Measurements from ENCODE around the gene KRTAP21-2. TPM values are rescaled to one million over a fixed set of nuclear protein-coding genes. Genes with fewer than 3 reads are reported as not detected.

KRTAP21-2 gene
- total RNA-seq, 2 donors from 2014 or later = not detected

GRCh38 chr21:30707409-30707808, 39.6 kb downstream of the KRTAP21-2 start:
- Mint-ChIP-seq H3K27ac (no peak overlapping the region), H3K36me3 (peaks cover 4 to 13% of the 10 kb centered on the region in 2 donors), H3K9me3 (peaks cover 5 to 14% of the 10 kb centered on the region in 2 donors)
- ATAC-seq (no peak), DNase-seq (ENCODE audit: low spot score in 2 of 2) (no peak)

Other genes starting within 250 kb of the KRTAP21-2 start
- not detected for gene KRTAP19-5, start 245.1 kb downstream of the KRTAP21-2 start, total RNA-seq
- not detected for gene KRTAP19-6, start 205.4 kb downstream of the KRTAP21-2 start, total RNA-seq
- gene KRTAP19-7, start 185.9 kb downstream of the KRTAP21-2 start, total RNA-seq = not detected
- not detected for gene KRTAP22-2, start 156.9 kb downstream of the KRTAP21-2 start, total RNA-seq
- gene KRTAP6-3, start 154.8 kb downstream of the KRTAP21-2 start, total RNA-seq = not detected
- gene KRTAP6-2, start 148.4 kb downstream of the KRTAP21-2 start, total RNA-seq = not detected
- gene KRTAP22-1, start 146.2 kb downstream of the KRTAP21-2 start, total RNA-seq = not detected
- gene KRTAP6-1, start 133.3 kb downstream of the KRTAP21-2 start, total RNA-seq = not detected
- gene KRTAP20-1, start 130.8 kb downstream of the KRTAP21-2 start, total RNA-seq = not detected
- gene KRTAP20-4, start 126.6 kb downstream of the KRTAP21-2 start, total RNA-seq = not detected
- not detected for gene KRTAP20-2, start 112.1 kb downstream of the KRTAP21-2 start, total RNA-seq
- not detected for gene KRTAP20-3, start 104.4 kb downstream of the KRTAP21-2 start, total RNA-seq
- gene KRTAP21-3, start 28.5 kb downstream of the KRTAP21-2 start, total RNA-seq = not detected
- not detected for gene KRTAP21-1, start 8.2 kb upstream of the KRTAP21-2 start, total RNA-seq
- gene KRTAP8-1, start 66.0 kb upstream of the KRTAP21-2 start, total RNA-seq = not detected
- gene KRTAP7-1, start 82.5 kb upstream of the KRTAP21-2 start, total RNA-seq = not detected
- not detected for gene KRTAP11-1, start 134.3 kb upstream of the KRTAP21-2 start, total RNA-seq